NCI-H128 (cell line): Measurements from ENCODE around the gene NLRP14.

Experiments used
- DNase-seq: peaks from one replicate; lab custom pipeline; 2025; ENCODE audit not compliant: unreplicated experiment; lab: John Stamatoyannopoulos, UW

The NLRP14 gene, protein sequence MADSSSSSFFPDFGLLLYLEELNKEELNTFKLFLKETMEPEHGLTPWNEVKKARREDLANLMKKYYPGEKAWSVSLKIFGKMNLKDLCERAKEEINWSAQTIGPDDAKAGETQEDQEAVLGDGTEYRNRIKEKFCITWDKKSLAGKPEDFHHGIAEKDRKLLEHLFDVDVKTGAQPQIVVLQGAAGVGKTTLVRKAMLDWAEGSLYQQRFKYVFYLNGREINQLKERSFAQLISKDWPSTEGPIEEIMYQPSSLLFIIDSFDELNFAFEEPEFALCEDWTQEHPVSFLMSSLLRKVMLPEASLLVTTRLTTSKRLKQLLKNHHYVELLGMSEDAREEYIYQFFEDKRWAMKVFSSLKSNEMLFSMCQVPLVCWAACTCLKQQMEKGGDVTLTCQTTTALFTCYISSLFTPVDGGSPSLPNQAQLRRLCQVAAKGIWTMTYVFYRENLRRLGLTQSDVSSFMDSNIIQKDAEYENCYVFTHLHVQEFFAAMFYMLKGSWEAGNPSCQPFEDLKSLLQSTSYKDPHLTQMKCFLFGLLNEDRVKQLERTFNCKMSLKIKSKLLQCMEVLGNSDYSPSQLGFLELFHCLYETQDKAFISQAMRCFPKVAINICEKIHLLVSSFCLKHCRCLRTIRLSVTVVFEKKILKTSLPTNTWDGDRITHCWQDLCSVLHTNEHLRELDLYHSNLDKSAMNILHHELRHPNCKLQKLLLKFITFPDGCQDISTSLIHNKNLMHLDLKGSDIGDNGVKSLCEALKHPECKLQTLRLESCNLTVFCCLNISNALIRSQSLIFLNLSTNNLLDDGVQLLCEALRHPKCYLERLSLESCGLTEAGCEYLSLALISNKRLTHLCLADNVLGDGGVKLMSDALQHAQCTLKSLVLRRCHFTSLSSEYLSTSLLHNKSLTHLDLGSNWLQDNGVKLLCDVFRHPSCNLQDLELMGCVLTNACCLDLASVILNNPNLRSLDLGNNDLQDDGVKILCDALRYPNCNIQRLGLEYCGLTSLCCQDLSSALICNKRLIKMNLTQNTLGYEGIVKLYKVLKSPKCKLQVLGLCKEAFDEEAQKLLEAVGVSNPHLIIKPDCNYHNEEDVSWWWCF

DNA sequence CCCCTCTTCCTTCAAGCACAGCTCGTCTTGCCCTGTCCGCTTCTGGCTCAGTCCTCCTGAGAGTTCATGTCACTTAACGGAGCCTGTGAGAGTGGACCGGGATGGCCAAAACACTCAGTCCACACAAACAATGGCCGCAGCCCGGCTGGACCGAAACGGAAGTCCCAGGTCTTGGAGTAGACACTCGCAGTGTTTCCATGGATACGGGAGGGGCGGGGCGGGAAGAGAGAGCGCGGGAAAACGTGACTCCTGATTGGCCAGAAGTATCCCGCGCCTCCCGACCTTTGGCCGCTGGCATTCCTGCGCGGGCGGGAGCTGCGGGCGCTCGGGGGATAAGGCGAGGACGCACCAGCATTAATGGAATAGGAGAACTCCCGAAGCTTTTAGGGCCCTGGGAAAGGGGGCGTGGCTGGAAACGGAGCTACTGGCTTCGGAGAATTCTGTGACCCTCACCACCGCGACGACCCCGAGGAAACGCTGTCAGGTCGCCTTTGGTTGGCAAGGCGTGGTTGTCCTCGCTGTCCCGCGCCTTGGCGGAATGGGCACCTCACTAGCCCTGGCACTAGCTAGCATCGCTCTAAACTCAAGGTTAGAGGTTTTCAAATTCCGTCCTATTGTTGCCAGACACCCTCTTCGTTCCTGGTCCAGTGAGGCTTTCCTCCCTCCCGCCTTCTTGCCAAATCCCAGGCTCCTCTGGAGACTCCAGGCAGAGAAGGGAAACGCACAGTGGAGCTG is at the start of gene NLRP14, which contains the start of gene ZNF214:
TSS of gene NLRP14 (plus strand) at position 297 of the 735 bp plus-strand sequence. CDS start 18,108 bp downstream, outside the sequence.
TSS of gene ZNF214 (minus strand) at position 164 of the 735 bp plus-strand sequence. CDS start 17,511 bp downstream, outside the sequence.
- DNase-seq, result no peak

DNA sequence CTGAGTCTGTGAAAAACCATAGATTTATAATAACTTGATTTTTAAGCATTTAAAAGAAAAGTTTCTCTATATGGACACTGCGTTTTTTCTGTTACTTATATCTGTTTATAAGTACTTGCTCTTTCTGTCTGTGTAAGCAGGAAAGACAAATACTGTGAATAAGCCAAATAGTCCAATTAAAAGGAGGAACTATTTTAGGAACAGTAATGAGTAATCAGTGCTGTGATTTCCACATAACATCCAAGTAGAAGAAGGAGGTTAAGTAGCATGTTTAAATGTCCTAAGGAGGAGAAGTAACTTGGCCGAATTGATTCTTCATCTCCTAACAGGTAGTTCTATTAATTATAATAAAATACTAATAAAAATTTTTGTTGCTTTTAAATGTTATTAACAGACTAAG is 40.9 kb upstream of the NLRP14 start:
- DNase-seq, result no peak

DNA sequence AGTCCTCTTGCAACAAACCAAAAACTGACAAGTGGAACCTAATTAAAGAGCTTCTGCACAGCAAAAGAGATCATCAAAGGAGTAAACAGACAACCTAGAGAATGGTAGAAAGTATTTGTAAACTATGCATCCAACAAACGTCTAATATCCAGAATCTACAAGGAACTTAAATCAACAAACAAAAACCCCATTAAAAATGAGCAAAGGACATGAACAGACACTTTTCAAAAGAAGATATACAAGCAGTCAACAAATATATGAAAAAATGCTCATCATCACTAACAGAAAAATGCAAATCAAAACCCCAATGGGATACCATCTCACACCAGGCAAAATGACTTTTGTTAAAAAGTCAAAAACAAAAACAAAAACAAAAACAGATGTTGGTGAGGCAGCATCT is 33.8 kb upstream of the NLRP14 start:
- no peak for DNase-seq

DNA sequence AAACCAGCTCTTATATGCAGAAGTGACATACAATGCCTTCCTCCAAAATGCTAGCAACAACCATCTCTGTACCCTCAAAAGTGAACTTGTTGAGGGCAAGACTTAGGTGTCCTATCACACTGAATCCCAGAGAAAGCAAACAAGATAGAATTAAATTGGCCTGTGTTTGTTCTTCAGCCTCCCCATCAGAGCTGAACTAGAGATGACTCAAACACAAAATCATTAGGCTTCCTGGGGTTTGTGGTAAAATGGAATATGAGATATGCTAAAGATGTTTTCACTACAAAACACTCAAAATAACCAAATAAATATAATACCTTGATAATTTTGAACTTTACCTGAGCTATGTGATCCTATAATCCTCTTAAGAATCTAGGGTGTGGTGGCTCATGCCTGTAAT is 31.8 kb upstream of the NLRP14 start:
- no peak for DNase-seq

DNA sequence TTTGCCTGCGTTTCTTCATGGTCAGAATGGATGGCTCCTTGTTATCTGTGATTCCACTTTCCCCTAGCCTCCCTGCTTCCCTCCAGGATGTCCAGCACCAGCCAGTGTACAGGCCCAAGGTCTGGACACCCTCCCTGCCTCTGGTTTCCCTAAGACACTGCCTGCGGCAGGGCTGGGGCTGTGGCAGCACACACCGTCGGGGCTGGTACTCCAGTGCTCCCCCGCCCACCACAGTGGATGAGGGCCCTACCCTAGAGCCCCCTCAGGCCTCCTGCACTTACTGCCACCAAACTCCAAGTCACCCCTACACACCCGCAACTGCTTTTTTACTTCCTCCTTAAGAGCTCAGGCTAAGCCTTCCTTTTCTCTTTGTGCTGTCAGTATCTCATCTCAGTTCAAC is 29.1 kb upstream of the NLRP14 start:
- DNase-seq, result no peak

DNA sequence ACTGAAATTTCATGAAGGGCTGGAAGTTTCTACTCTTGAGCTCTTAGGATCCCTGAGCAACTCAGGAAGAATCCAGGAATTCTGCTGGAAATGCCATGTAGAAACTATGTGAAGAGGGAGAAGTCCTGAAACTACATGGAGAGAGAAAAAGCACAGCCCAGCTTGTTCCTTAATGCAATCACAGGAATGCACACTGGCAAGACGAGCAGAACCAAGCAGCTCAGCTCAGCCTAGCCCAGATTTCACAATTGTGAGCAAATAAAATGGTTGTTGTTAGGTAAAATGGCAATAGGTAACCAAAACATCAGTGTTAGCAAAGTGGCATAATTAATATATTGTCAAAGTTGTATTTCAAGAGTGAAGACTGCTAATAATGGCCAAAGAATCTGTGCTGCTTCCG is 28.3 kb upstream of the NLRP14 start:
- no peak for DNase-seq

DNA sequence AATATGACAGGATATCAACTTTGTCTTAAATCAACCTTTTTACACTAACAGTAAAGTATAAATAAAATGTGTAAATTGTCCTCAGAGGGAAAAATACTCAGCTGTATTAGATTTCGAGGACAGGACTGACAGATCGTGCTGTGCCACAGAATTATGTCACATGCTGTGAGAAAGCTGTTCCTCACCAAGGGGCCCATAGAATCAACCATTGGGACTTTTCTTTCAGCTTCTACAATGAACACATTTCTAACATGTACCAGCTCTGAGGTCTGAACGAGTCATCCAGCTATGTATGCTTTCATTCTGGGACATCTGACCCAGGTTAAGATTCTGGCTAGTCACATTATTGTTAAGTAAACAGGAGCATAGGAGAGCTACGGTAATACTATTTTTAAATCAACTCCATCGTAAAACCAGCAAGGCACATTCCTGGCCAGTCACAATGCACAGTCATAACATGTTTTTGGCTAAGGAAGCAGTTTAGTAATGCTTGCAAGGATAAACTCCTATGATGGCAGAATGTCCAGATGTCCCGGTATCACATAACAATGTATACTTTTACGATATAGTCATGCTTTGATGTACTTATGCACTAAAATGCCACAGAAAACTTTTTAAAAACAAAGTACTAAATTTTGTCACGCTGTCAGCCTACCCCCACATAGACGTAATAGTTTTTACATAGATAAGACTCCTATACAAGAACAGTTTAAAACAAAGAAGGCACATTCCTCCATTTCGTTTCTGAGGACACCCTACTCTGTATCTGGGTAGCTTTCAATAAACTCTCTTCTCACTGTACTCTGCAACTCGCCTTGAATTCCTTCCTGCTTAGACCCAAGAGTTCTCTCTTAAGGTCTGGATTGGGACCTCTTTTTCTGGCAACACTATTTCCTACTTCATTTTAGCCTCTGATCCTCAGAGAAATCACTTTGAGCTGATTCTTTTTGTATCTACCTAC is 27.5 kb upstream of the NLRP14 start:
- DNase-seq, result no peak

DNA sequence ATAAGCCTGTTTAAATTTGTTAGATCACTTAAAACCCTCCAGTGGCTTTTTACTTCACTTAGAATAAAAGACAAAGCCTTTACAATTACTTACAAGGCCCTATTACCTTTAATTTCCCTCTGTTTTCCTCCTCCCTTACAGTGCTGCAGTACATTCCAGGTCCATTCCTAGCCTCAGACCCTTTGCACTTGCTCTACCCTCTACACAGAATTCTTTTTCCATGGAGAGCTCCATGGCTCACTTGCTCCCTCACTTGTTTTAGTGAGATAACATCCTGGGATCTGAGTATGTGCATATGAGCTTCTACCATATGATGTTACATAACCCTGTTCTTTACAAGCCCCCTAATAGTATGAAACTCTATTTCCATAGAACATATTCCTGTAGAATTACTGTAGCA is 24.6 kb upstream of the NLRP14 start:
- DNase-seq, result no peak

DNA sequence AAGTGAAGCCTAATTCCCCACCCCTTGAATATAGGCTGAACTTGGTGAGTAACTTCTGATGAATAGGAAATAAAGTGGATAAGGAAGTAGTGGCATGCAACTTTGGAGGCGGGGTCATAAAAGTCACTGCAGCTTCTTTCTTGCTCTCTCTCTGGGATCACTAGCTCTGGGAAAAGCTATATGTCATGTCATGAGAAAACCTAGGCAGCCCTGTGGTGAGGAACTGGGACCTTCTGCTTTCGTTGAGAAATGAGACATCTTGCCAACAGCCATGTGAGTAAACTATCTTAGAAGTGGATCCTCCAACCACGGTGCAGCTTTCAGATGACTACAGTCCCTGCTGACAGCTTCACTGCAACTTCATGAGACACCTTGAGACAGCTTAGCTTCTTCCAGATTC is 15.8 kb upstream of the NLRP14 start:
- no peak for DNase-seq

DNA sequence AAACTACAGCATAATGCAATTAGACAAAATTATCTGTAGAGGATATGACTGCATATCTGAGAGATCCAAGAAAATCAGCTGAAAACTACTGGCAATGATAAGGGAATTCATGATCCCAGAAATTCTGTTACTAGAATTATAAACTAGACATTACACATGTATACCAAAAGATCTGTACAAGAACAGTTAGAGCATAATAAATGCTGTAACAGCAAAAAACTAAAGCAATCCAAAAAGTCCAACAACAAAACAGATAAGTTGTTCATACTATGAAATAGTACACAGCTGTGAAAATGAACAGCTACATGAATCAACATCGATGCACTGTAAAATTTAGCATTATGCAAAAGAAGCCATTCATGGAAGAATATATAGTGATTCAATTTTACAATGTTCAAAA is 6.2 kb upstream of the NLRP14 start:
- no peak for DNase-seq

DNA sequence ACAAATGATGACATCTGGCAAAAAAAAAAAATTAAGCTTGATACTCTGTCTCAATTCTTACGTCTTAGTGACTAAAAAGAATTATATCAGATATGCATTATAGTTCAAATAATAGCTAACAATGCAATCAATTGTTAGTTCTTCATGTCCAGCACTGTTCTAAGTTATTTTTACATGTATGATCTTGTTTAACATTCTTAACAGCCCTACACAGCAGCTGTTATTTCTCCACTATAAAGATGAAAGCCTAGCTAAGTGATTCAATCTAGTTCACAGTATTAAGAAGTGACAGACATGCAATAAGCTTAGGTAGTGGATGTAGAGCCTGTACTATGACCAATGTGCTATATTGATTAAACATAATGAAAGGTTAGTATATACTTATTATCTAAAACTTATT is 4.3 kb upstream of the NLRP14 start:
- no peak for DNase-seq

DNA sequence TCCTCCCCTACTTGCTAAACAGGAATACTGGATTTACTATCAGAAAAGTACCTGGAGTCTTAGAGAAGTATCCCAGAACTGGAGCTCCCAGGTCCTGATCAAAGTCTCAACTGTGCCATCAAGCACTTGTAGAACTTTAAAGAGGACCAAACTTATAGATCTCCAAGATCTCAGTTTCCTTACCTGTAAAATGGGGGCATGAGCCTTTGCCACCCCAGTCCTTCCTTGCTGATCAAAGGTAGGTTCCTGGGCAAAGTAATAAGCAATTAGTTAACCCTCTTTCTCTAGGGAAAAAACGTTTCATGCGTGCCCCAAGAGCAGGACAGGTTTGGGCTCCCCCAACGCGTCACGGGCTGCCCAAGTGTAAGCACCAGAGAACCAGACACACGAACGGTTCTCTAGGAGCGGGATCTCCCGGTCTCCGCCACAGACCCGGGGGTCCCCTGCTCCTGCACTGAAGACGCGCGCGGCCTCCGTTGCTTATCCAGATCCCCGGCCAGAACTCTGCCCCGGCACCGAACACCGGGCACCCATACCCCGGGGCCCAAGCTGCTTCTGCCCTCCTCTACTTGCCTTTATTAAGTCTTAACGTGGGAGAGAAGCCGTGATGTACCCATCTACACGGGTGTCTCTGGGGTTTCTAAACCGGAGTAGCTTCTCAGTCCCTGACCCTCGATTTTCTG is 638 bp upstream of the NLRP14 start:
- DNase-seq, result no peak

DNA sequence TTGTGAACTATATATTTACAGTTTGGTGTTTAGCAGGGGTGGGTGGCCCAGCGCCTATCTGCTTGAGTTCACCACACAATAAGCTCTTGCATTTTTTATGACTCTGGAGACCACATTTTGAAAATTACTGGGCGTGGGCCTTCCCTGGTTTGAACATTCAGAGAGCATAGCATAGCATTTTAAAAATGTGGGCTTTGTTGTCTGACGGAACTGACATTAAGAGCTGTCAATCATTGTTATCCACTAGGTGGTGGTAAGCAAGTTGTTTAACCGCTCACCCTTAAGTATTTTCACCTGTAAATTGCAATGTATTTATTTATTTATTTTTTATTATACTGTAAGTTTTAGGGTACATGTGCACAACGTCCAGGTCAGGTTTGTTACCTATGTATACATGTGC is 1.0 kb downstream of the NLRP14 start:
- no peak for DNase-seq

DNA sequence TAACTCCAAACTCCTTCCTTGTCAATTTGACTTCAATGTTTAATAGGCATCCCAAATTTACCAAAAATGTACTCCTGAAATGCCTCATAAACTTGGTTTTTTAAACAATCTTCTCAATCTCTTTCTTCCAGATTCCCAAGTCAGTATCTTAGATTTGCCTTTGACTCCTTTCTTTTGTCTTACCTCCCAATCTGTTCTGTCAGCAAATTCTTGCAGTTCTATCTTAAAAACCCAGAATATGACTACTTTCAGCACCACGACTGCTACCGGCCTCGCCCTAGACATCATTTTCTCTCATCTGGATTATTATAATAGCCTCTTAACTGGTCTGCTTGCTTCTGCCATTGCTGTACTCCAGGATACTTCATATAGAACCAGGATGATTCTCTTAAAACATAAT is 7.9 kb downstream of the NLRP14 start:
- DNase-seq, result no peak

DNA sequence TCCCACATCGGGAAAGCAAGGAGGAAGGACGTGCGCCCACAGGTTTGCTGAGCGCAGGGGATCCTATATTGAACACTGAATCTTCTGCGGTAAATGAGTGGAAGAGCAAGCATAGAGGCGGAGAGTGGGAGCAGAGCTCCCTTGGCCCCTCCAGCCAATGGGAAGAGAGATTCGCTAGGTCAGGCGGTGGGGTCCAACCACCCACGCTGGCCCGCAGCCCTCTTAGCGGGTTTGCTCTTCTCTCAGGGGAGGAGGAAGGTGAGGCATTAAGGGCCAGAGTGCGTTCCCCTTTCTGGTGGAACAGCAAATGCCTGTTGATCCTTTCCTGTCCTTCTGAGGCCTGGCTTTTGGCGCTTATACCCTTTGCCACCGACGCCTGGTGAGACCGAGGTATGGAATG is 10.6 kb downstream of the NLRP14 start:
- DNase-seq, result no peak

DNA sequence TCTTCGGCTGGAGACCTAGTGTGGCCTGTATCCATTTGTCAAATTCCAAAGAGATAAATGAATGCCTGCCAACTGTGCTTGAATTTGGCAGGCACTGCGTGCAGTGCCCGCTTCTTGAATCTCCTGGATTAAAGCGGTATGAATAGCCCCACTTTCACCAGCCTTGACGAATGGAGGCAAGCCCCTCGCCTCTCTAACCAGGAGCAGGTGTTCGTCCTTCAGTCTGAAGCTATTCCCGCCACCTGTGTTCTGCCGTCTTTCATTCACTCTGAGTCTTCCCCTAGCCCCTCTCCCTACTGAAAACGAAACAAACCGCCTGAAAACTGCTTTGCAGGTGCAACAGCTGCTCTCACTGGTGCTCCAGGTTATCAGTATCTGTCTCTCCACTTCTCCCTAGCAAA is 11.2 kb downstream of the NLRP14 start:
- DNase-seq, result no peak

DNA sequence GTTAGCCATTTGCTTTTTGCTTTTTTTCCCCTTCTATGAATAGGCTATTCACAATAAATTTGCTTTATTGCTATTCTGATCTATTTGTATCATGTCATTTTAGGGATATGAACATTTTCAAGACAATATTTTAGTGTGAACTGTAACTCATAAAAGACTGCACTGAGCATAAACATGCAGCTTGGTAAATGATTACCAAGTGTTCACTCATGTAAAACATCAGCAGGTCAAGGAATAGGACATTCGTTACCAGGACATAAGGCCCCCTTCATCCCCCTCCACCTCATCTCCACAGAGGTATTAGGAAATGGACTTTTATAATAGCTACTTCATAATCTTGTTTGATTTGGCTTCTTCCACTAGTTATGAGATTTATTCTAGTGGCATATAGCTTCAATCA is 12.4 kb downstream of the NLRP14 start:
- DNase-seq, result no peak

DNA sequence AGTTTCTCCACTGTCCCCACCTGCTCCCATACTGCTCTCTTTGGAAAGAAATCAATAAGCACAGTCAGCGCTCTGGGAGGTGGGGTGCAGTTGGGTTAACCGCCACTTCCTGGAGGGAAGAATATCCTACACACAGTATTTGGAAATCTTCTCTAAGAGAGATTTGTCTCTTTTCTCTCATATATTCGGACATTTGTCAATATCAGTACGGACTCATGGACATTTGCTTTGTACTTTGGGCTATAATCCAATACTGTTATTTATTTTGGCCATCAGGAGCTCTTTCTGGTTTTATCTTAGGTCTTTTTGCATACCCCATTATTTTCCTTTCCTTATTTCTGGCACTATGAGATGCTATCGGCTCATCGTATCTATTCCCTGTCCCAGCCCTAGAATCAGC is 13.7 kb downstream of the NLRP14 start:
- no peak for DNase-seq

DNA sequence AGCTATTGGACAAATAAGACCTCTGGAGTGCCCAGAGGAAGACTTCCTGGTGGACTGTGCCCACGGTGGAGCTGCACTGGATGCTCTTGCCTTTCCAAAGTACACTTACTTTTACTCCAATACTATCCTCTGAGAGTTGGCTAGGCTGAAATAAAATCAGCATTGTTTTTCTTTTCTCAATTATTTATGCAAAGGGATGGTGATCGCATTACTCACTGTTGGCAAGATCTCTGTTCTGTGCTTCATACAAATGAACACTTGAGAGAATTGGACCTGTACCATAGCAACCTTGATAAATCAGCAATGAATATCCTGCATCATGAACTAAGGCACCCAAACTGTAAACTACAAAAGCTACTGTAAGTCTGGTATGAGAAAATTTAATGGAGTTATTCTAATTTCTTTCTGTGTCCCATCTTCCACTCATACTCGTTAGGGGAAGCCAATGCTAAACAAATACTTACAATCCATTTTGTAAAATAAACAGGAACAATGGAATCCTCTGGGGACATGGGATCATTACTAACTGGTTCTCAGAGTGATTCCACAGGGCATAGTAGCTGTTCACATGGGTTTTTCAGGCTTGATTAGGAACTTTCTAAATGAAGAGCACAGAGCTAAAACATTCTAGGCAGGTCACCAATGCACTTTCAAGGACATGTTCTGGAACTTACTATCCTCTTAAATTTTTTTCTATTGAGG is 26.3 kb downstream of the NLRP14 start:
- DNase-seq, result no peak
